ENCODE results near the gene H3-3A.

DNA sequence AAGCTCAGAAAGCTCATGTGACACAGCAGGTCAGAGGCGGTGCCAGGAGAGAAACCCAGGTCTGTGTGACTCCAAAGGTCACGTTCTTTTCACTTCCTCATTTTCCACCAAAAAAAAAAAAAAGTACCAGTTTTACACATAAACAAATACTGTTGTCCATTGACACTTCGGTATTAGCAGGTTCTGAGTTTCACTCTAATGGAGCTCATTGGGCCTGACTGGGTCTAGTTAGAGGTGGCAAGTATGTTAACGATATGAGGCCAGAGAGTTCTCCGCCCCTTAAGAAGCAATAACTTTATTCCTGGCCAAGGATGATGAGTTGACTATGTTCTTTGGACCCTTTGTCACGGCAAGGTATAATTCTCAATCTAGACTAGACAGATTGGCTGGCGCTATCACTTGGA is 33.4 kb upstream of the H3-3A start:
- TF ChIP-seq, protein P1, sequence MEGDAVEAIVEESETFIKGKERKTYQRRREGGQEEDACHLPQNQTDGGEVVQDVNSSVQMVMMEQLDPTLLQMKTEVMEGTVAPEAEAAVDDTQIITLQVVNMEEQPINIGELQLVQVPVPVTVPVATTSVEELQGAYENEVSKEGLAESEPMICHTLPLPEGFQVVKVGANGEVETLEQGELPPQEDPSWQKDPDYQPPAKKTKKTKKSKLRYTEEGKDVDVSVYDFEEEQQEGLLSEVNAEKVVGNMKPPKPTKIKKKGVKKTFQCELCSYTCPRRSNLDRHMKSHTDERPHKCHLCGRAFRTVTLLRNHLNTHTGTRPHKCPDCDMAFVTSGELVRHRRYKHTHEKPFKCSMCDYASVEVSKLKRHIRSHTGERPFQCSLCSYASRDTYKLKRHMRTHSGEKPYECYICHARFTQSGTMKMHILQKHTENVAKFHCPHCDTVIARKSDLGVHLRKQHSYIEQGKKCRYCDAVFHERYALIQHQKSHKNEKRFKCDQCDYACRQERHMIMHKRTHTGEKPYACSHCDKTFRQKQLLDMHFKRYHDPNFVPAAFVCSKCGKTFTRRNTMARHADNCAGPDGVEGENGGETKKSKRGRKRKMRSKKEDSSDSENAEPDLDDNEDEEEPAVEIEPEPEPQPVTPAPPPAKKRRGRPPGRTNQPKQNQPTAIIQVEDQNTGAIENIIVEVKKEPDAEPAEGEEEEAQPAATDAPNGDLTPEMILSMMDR (IDR thresholded peaks at IDR 0.05 in 8 of 11, conservative IDR thresholded peaks at IDR 0.05 in 3 of 11) = no peak
- TF ChIP-seq POLR2A (IDR thresholded peaks at IDR 0.05) = no peak

Measured in spleen (tissue), 7 donors.